K562 (cell line): ENCODE results near the gene TCEAL9. TPM values are rescaled to one million over a fixed set of nuclear protein-coding genes. Genes with fewer than 3 reads are reported as not detected.
A peak's percentile ranks its signal among the peaks of the same experiment; 100 is the strongest.

ENCODE experiments used
- ATF4 ChIP-seq: fragments of 450-650 bp; formaldehyde crosslinking; IDR thresholded peaks from 2 replicates; pipeline ENCODE4 v1.4.0; 2022; ENCODE audit warnings: mild to moderate bottlenecking, moderate library complexity
- BCLAF1 ChIP-seq, 2 experiments: fragments of 450-650 bp in 1 of 2; IDR thresholded peaks; 2 replicates each; pipeline ENCODE4 v1.6.1; 2011 to 2017; ENCODE audit warnings: low read depth in 2 of 2, antibody characterized with exemption in 1 of 2, borderline replicate concordance in 1 of 2, low read length in 1 of 2, mild to moderate bottlenecking in 1 of 2, mixed read lengths in 1 of 2; ENCODE audit not compliant: control insufficient read depth in 1 of 2
- DACH1 ChIP-seq: fragments of 450-650 bp; IDR thresholded peaks from 2 replicates; pipeline ENCODE4 v1.6.1; 2018; ENCODE audit not compliant: partially characterized antibody
- DEAF1 ChIP-seq: fragments of 450-650 bp; formaldehyde crosslinking; IDR thresholded peaks from 2 replicates; pipeline ENCODE4 v1.4.0; 2020; ENCODE audit warnings: mild to moderate bottlenecking, moderate library complexity
- HMGXB4 ChIP-seq: sonication (generic); formaldehyde crosslinking; IDR thresholded peaks from 2 replicates; pipeline ENCODE4 v1.8.1; 2023; ENCODE audit warnings: mild to moderate bottlenecking, missing genetic modification reagents
- HSF4 ChIP-seq: fragments of 250-450 bp; sonication (Bioruptor Pico); IDR thresholded peaks from 2 replicates; pipeline ENCODE4 v2.1.2; 2022; ENCODE audit warnings: mild to moderate bottlenecking, moderate library complexity, borderline replicate concordance
- KDM4B ChIP-seq, 2 experiments: fragments of 450-650 bp in 1 of 2; sonication (generic) in 1 of 2; IDR thresholded peaks; 2 replicates each; pipeline ENCODE4 v1.6.1; 2016 to 2017; ENCODE audit warnings: borderline replicate concordance in 2 of 2, antibody characterized with exemption in 1 of 2, low read depth in 1 of 2, mild to moderate bottlenecking in 1 of 2
- MIER1 ChIP-seq: fragments of 450-650 bp; IDR thresholded peaks from 2 replicates; pipeline ENCODE4 v1.6.1; 2016; ENCODE audit warnings: antibody characterized with exemption, mild to moderate bottlenecking, low read depth
- MTA1 ChIP-seq: fragments of 450-650 bp; IDR thresholded peaks from 2 replicates; pipeline ENCODE4 v1.6.1; 2017; ENCODE audit warnings: borderline replicate concordance
- MTA3 ChIP-seq: fragments of 450-650 bp; formaldehyde crosslinking; IDR thresholded peaks from 2 replicates; pipeline ENCODE4 v1.6.1; 2017; ENCODE audit warnings: mild to moderate bottlenecking, borderline replicate concordance
- NELFE ChIP-seq: IDR thresholded peaks from 2 replicates; pipeline ENCODE4 v1.6.1; 2011; ENCODE audit warnings: mild to moderate bottlenecking; ENCODE audit not compliant: insufficient read depth, insufficient read length
- NR3C1 ChIP-seq: sonication (generic); formaldehyde crosslinking; IDR thresholded peaks from 2 replicates; pipeline ENCODE4 v1.8.1; 2022; ENCODE audit warnings: missing genetic modification reagents
- PTBP1 ChIP-seq: fragments of 200-400 bp; formaldehyde crosslinking; IDR thresholded peaks from 2 replicates; pipeline ENCODE4 v1.6.1; 2017; ENCODE audit warnings: low read depth, low read length
- PTRF ChIP-seq: fragments of 450-650 bp; IDR thresholded peaks from 2 replicates; pipeline ENCODE4 v1.6.1; 2016; ENCODE audit warnings: mild to moderate bottlenecking, missing genetic modification characterization, missing compliant biosample characterization
- RBM22 ChIP-seq: fragments of 200-400 bp; formaldehyde crosslinking; IDR thresholded peaks from 2 replicates; pipeline ENCODE4 v1.6.1; 2018; ENCODE audit warnings: low read length, low read depth; ENCODE audit not compliant: poor library complexity, severe bottlenecking
- RUNX1 ChIP-seq: sonication (generic); IDR thresholded peaks from 2 replicates; pipeline ENCODE4 v1.6.1; 2016; ENCODE audit warnings: antibody characterized with exemption, low read depth
- SAP30 ChIP-seq: fragments of 200-600 bp; sonication (generic); IDR thresholded peaks from 2 replicates; pipeline ENCODE4 v1.6.1; 2012; ENCODE audit warnings: borderline replicate concordance, low read depth, mild to moderate bottlenecking, moderate library complexity, low read length, control low read depth, inconsistent platforms; ENCODE audit not compliant: insufficient read depth, poor library complexity, severe bottlenecking
- TCFL5 ChIP-seq: fragments of 250-450 bp; sonication (Bioruptor Pico); conservative IDR thresholded peaks from 2 replicates; pipeline ENCODE4 v1.6.1; 2021; ENCODE audit warnings: mild to moderate bottlenecking, moderate library complexity, matching md5 sums
- ZNF3 ChIP-seq: fragments of 250-450 bp; sonication (Bioruptor Pico); IDR thresholded peaks from 2 replicates; pipeline ENCODE4 v1.5.0; 2021; ENCODE audit warnings: mild to moderate bottlenecking, moderate library complexity
- ZNF511 ChIP-seq: sonication (generic); formaldehyde crosslinking; IDR thresholded peaks from 2 replicates; pipeline ENCODE4 v1.8.0; 2022; ENCODE audit warnings: mild to moderate bottlenecking, missing genetic modification reagents
- polyA plus RNA-seq, 8 experiments: library from polyadenylated mRNA; depleted of rRNA in 4 of 8; stranded (reverse) in 5 of 8; unstranded in 3 of 8; fragments of >200 nt; fragmentation: Nextera tagmentation in 2 of 8; fragmentation: Illumina TruSeq in 1 of 8; extraction: Ambion mirVana in 2 of 8; extraction: Trizol in 1 of 8; gene quantifications; 2 replicates each; pipeline versions ENCODE4 v1.2.1 to v1.2.3, GENCODE V29; 2011 to 2014; ENCODE audit warnings: inconsistent platforms in 1 of 8, missing spikeins in 1 of 8
- total RNA-seq, 7 experiments: library from RNA; depleted of rRNA in 6 of 7; stranded (reverse); fragments of >200 nt in 6 of 7; fragmentation: Illumina TruSeq in 2 of 7; extraction: Trizol in 2 of 7; gene quantifications; 2 replicates each; pipeline versions ENCODE4 v1.2.1 to v1.2.3, GENCODE V29; 2011 to 2021; ENCODE audit warnings: low replicate concordance in 1 of 7

Gene TCEAL9
- total and polyA plus RNA-seq, 9 of the 15 experiments (the other 6 are each of a cell fraction or from before 2014, with no cell fraction given), result 16.2 to 106 (median 69.6) TPM

- TF ChIP-seq DEAF1 (CRISPR knock-in tag), result no peak
- TF ChIP-seq RUNX1, result no peak
- no peak for TF ChIP-seq KDM4B (IDR thresholded peaks at IDR 0.05; ENCODE audit: borderline replicate concordance in 2 of 2, low read depth in 1 of 2)
- TF ChIP-seq BCLAF1 (IDR thresholded peaks at IDR 0.05; ENCODE audit: borderline replicate concordance in 1 of 2, control insufficient read depth in 1 of 2, low read depth in 2 of 2, low read length in 1 of 2), result no peak
- TF ChIP-seq PTRF (tag), result no peak
- no peak for TF ChIP-seq NELFE
- TF ChIP-seq PTBP1, result no peak
- TF ChIP-seq ZNF511 (CRISPR knock-in tag), result no peak
- TF ChIP-seq SAP30, result peak; percentile 38
- TF ChIP-seq MIER1, result no peak
- TF ChIP-seq DACH1, result no peak
- no peak for TF ChIP-seq HMGXB4 (CRISPR knock-in tag)
- TF ChIP-seq MTA3, result no peak
- no peak for TF ChIP-seq RBM22
- no peak for TF ChIP-seq ZNF3 (CRISPR knock-in tag)
- peak; percentile 50; the same call in 1 of the 2 replicates for TF ChIP-seq MTA1
- no peak for TF ChIP-seq ATF4
- no peak for TF ChIP-seq HSF4 (CRISPR knock-in tag)
- TF ChIP-seq NR3C1 (CRISPR knock-in tag), result no peak
- TF ChIP-seq TCFL5 (CRISPR knock-in tag), result no peak
Measured at GRCh38 chrX:103356130-103356798, at the start of gene TCEAL9 (continued).
